ENCODE results near the gene MRPL48. TPM values are rescaled to one million over a fixed set of nuclear protein-coding genes. Genes with fewer than 3 reads are reported as not detected.

MRPL48 gene
- total and polyA plus RNA-seq, 4 donors: 12.6 to 34.1 (median 20.0) TPM

- peaks cover 0 to 13% (median 6%) of the 10 kb centered on the region in 4 donors for H3K36me3 ChIP-seq (ENCODE audit: control insufficient read depth in 4 of 4, insufficient read depth in 3 of 4, low read depth in 1 of 4, low read length in 3 of 4)
- H3K27ac ChIP-seq (ENCODE audit: low read depth in 1 of 2, low read length in 2 of 2): no peak overlapping the region
- no peaks in the 10 kb centered on the region for H3K9me3 ChIP-seq (ENCODE audit: control insufficient read depth in 4 of 4, low read length in 3 of 4)
- no peak overlapping the region for H3K9ac ChIP-seq (ENCODE audit: low read depth in 1 of 2, low read length in 2 of 2)
- peaks cover 0 to 19% (median 8%) of the 10 kb centered on the region in 4 donors for H3K4me1 ChIP-seq (ENCODE audit: control insufficient read depth in 4 of 4, insufficient read depth in 4 of 4, low read length in 3 of 4)
- WGBS: 94% methylated on average over 5 of the region's 5 CpGs
- no peak overlapping the region for H3K4me3 ChIP-seq (ENCODE audit: low read depth in 1 of 3, low read length in 3 of 3)
- no peak for TF ChIP-seq HNF4A (conservative IDR thresholded peaks at IDR 0.05)
- no peak for TF ChIP-seq GABPA (IDR thresholded peaks at IDR 0.05 in 1 of 2, conservative IDR thresholded peaks at IDR 0.05 in 1 of 2)
- TF ChIP-seq NR2F2 (IDR thresholded peaks at IDR 0.05): no peak
- TF ChIP-seq TAF1 (conservative IDR thresholded peaks at IDR 0.05): no peak
- no peak for TF ChIP-seq HNF4G (IDR thresholded peaks at IDR 0.05)
- no peak for TF ChIP-seq CTCF (IDR thresholded peaks at IDR 0.05; ENCODE audit: low read depth, low read length, missing input control)
- no peak for DNase-seq (ENCODE audit: low spot score)
- H3K27me3 ChIP-seq (ENCODE audit: control insufficient read depth in 4 of 4, insufficient read depth in 4 of 4, low read length in 3 of 4): no peaks in the 10 kb centered on the region
Measured at GRCh38 chr11:73866095-73866579, 78.5 kb downstream of the MRPL48 start.

GRCh38 chr11:73866586-73866996, 78.9 kb downstream of the MRPL48 start:
- no peak overlapping the region for H3K27ac ChIP-seq (ENCODE audit: low read depth in 1 of 2, low read length in 2 of 2)
- no peak overlapping the region for H3K9ac ChIP-seq (ENCODE audit: low read depth in 1 of 2, low read length in 2 of 2)
- WGBS: 79% methylated on average over 2 of the region's 2 CpGs
- peaks cover 0 to 19% (median 8%) of the 10 kb centered on the region in 4 donors for H3K4me1 ChIP-seq (ENCODE audit: control insufficient read depth in 4 of 4, insufficient read depth in 4 of 4, low read length in 3 of 4)
- H3K9me3 ChIP-seq (ENCODE audit: control insufficient read depth in 4 of 4, low read length in 3 of 4): no peaks in the 10 kb centered on the region
- no peak for DNase-seq (ENCODE audit: low spot score)
- H3K27me3 ChIP-seq (ENCODE audit: control insufficient read depth in 4 of 4, insufficient read depth in 4 of 4, low read length in 3 of 4): no peaks in the 10 kb centered on the region
- no peak for TF ChIP-seq FOXA1 (IDR thresholded peaks at IDR 0.05)
- TF ChIP-seq ZBTB33 (IDR thresholded peaks at IDR 0.05): no peak
- TF ChIP-seq YY1 (IDR thresholded peaks at IDR 0.05): no peak
- TF ChIP-seq MAX (IDR thresholded peaks at IDR 0.05): no peak
- TF ChIP-seq JUND (IDR thresholded peaks at IDR 0.05): no peak
- no peak for TF ChIP-seq HNF4A (conservative IDR thresholded peaks at IDR 0.05)
- TF ChIP-seq ATF3 (IDR thresholded peaks at IDR 0.05): no peak
- TF ChIP-seq RXRA (IDR thresholded peaks at IDR 0.05): no peak
- no peak for TF ChIP-seq REST (IDR thresholded peaks at IDR 0.05)
- TF ChIP-seq HNF4G (IDR thresholded peaks at IDR 0.05): no peak
- no peak for TF ChIP-seq TAF1 (conservative IDR thresholded peaks at IDR 0.05)
- TF ChIP-seq EGR1 (IDR thresholded peaks at IDR 0.05; ENCODE audit: low read depth in 2 of 2): no peak
- TF ChIP-seq FOXA2 (IDR thresholded peaks at IDR 0.05): no peak
- no peak overlapping the region for H3K4me3 ChIP-seq (ENCODE audit: low read depth in 1 of 3, low read length in 3 of 3)
- peaks cover 0 to 12% (median 7%) of the 10 kb centered on the region in 4 donors for H3K36me3 ChIP-seq (ENCODE audit: control insufficient read depth in 4 of 4, insufficient read depth in 3 of 4, low read depth in 1 of 4, low read length in 3 of 4)
